Suppressor macrophage (primary cell): ENCODE measurements around the gene KCNQ1OT1.

ENCODE experiments used
- DNase-seq, 4 experiments: peaks; one replicate each; pipeline ENCODE4 v3.0.0-alpha.2; 2020 to 2022

Gene KCNQ1OT1

DNA sequence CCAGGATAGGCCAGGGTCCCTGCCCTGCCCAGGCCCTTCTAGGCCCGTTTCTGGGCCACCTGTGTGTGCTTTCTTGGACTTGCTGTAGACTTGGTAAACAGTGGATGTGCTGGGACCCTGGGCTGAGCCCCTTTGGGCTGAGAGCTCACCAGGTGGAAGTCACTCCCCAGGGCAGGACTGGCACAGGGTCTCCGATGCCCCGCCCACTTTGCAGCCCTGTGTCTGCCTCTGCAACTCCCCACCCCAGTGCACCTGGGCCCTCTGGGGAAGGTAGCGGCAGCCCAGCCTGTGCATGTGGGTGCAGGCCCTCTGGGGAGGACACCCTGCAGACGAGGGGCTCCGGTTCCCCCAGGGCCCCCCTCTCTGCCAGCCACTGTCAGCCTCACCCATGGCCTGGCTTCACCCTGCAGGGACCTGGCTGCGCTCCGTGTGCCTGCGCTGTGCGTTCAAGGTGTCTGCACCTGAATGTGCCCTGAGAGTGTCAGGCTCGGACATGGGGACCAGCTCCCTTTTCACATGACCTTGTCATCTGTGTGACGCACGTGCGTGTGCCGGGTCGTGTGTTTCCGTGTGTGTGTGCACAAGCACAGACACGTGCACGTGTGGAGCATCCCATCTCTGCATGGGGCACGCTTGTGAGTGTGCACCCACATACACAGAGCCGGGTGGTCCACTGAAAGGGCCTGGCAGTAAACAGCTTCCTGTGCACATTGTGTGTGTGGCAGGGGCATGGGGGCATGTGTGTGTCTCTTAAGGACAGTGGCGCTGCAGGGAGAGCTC is 118.5 kb downstream of the KCNQ1OT1 start:
- DNase-seq: no peak

DNA sequence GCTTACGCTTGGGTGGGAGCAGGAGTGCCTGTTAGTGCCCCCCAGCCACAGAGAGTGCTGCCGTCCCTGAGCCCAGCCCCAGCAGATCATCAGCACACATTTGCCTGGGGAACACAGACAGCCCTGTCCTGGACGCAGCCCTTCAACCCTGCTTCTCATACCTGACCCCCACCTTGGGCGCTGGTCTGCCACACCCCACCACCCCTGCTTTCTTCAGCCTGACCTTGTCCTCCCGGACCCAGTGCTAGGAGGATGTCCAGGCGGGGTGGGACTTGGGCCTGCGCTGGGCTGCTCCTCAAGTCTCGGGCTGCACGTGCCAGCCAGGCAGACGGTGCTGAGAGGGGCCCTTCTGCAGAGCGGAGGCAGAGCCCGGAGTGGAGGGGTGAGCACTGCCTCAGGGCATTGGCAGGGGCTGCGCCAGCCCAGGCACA is 119.2 kb downstream of the KCNQ1OT1 start:
- no peak for DNase-seq

DNA sequence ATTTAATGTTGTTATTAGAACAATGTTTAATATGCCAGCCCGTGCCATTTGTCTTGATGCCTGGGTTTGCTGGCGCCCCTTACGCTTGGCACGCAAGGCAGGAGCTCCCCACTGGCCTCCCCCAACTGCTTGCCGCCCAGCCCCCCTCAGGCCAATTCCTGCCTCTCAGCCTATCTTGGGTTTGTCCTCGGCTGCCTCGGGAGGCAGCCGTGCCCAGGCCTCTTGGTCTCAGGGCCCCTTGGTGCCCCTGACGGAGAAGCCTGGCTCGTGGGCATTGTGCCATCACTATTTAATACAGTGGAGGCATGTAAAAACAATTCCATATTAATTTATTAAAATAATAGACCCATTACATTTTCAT is 119.8 kb downstream of the KCNQ1OT1 start:
- DNase-seq: no peak

DNA sequence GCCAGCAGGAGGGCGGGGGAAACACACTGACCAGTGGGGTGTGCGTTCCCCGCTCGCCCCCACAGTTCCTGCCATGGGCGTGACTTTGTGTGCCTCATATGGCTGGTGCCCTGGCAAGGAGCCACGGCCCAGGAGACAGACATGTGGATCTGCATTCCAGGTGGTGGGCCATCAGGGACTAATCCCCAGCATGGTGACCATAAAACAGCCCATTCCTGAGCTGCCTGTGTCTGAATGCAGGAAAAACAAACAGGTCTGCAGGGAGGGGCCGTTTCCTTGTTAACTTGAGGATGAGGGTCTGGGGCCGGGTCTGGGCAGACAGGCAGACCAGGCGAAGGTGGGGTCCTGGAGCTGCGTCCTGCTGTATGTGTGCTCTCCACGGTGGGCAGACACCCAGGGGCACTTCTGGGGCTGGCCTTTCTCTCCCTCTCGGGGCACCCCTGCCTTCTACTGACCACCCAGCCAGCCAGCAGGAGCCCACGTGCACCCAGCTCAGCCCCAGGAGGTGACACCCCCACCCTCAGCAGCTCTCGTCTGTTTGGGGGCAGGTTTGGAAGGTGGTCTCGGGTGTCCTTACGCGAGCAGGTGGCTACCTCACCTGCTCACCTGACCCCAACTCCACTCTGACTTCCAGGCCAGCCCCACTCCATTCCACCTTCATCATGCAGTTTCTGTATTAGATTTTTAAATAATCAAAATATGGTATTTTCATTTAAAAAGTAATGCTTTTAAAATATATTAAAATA is 120.3 kb downstream of the KCNQ1OT1 start:
- DNase-seq: no peak

DNA sequence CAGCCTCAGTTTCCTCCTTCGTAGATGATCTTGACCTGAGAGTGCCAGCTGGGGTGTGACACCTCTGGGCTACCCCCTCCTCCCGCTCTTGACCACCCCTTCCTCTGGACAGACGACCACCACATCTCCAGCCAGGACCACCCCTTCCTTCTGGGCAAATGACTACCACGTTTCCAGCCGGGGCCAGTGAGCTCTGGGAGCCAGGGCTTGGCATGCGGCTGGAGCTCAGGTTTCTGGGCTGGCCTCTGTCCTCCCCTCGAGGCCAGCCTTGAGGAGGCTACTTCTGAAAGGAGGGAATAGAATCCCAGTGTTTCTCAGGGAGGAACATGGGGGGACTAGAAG is 120.9 kb downstream of the KCNQ1OT1 start:
- DNase-seq: no peak

DNA sequence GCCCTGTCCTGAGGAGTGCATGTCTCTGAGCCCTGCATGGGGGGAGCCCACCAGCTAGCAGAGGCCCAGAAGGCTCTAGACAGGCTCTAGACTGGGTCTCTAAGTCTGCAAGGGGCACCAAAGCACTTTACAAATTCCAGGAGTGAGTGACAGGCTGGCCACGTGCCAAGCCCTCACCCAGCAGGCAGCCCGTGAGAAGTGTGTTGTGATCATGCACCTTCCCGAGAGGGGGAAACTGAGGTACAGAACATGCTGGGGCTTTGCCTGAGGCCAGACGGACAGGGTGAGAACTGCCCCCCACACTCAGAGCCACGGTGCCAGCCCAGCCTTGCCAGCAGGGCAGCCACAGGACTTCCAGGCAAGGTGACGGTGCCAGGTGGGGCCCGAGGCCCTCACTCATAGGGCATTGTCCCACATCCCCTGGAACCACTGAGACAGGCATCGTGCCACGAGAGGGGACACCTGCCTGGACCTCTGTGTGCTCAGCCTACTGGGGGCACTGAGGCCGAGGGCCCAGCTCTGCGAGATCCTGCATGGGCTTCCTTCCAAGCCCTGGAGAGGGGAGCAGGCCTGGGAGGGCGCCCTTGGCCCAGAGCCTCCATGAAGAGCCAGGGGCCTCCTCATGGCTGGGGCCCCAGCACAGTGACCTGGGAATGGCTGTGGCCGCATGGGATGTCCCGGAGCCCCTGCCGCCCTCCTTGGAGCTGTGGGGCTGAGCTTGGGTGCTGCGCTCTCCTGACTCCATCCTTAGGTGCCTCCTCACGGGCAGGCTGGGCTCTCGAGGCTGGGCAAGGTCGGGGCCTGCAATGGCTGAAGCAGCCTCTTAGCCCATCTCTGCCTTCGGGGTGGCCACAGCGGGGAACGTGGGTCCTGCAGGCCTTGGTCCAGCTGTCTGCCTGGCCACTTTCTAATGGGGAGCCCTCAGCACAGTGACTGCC is 121.5 kb downstream of the KCNQ1OT1 start:
- no peak for DNase-seq

DNA sequence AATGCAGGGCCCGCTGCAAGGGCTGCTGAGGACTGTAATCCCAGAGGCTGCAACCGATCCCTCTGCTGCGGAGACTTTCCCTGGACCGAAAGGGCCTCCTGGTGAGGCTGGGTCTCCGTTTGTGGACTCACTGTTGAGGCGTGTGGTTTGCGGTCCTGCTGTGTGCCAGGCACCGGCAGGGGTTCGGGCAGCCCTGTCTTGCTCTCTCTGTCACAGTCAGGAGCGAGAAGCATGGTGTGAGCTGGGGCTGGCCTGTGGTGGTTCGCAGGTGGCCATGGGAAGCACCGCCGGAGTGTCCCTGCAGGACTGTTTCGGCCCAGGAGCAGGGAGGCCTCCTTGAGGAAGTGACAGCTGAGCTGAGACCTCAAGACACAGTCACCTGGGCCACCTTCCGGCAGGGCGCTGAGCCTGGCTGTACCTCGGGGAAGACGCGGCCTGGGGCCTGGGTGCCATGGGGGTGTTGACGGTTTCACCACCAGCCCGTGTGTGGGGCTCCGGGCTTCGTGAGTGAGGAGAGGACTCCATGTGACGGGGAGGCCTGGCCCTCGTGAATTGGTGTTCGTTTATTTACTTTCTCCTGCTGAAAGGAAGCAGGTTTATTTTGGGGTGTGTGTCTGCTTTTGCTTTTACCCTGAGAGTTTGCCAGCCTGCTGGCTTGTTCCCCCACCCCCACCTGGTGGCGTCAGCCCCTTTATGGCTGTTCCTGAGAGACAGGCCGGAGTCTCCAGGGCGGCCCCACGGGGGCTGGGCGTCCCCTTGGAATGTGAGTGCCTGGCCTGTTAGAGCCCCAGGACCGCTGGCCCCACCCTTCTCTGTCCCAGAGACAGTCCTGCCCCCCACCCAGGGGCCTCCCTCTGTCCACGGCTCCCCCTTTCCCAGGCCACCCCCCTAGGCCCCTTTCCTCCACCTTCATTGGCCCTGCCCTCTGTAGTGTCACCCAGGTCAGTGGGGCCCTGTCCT is 122.5 kb downstream of the KCNQ1OT1 start:
- DNase-seq: no peak

DNA sequence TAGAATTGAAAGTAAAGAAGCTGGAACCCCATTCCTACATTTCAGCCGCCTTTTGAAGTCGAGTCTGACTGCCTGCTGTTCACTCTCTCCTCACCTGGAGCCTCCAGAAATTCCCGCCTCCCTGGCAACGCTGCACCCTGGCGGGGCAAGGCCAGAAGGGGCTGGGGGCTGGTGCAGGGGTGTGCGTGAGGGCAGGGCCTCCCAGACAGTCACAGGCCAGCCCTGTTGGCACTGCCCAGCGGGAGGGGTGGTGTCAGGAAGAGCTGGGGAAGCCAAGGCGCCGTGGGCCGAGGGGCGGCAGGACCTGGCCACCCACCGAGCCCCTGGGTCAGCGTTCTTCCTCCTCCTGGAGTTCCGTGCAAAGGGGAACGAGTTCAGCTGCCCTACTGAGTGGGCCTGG is 123.2 kb downstream of the KCNQ1OT1 start:
- DNase-seq: no peak

DNA sequence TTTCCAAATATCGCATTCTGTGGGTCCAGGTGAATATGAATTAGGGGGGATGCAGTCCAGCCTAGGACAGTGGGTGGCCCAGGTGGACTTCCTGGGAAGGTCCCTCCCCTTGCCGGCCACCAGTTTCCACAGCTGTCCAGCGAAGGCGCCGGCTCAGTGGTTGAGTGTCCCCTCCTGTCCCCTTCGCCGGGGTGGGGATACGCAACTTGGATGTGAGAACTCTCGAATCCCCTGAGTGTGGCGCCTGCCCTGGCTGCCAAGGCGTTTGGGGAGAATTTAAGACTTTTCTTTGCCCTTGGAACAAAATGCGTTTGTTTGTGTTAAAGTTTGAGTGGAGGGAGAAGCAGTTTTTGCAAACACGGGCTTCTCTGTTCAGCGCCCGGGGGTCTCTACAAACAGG is 123.7 kb downstream of the KCNQ1OT1 start:
- DNase-seq: no peak

DNA sequence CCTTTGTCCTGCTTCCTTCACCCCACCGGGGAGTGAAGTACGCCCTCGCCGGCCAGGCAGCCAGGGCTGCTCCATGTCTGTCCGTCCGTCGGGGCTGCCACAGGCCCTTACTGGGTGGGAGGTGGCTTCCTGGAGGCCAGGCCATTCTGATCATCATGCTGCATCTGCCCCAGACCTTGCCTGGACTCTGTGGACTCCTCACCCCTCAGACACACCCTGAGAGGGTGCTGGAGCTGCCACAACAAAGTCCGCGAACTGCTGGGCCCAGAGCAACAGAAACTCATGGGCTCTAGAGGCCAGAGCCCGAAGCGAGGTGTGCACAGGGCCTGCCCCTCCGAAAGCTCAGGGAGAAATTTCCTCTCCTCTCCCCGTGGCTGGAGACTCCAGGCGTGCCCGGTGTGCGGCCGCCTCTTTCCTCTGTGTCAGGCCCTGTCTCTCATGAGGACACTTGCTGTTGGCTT is 124.2 kb downstream of the KCNQ1OT1 start:
- DNase-seq: no peak

DNA sequence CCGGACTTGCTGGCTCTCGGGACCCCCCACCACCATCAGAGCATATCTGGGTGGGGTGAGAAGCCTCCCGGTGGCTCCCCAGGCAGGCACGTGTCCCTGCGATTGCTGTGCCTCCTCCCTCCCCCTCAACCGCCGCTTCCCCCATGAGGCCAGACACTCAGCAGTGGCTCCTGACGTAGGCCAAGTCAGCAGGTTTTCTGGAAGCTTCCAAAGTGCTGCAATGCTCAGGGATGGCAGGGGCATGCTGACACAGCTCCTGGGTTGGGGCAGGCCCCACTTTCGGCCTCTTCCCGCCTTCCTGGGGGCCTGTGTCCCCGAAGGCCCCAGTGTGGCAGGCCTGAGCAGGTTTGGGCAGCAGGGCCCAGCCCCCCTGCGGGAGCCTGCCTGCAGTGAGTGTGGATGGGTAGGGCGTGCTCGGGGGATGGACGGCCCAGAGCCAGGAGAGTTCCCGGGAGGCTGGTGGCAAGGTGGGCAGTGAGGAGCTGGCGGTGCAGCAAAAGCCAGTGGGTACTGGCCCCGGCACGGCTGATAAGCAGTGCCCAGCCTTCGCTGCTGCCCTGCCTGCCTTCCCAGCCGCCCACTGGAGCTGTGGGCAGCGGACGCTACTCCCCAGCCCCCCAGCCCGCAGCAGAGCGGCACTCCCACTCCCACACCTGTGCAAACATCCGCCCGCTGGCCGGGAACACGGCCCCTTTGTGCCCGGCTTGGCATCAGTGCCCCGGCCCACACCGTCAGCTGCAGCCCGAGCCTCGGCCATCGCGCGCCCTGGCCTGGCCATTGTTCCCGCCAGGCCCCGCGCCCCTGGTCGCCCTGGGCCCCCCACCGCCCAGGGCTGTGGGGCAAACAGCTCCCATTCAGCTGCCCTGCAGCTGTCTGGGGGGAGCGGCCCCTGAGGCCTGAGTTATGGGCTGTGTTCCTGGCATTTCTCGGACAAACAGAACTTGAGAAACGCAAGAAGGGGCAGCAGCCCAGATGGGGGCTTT is 125.0 kb downstream of the KCNQ1OT1 start:
- DNase-seq: no peak

DNA sequence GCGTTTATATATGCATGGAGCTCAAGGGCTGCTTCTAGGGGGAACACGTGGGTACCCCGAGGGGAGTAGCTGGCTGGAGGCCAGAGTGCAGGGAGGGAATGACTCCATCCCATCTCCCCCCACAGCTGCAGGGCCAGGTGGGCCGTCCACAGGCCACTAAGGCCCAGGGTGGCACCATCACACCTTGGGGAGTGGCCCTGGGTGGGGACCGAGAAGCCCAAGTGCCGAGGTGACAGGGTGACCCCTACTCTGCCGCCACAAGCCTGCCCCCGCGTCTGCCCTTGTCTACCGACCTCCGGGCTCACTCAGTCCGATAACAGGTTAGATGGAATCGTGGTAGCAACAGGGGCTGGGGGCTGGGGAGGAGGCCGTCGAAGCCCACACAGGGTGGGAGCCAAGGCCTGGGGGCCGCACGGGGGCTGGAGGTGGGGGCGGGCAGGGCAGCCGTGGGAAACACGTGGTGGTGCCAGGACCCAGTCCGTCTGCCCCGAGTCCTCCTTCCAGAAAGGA is 125.7 kb downstream of the KCNQ1OT1 start:
- no peak for DNase-seq

DNA sequence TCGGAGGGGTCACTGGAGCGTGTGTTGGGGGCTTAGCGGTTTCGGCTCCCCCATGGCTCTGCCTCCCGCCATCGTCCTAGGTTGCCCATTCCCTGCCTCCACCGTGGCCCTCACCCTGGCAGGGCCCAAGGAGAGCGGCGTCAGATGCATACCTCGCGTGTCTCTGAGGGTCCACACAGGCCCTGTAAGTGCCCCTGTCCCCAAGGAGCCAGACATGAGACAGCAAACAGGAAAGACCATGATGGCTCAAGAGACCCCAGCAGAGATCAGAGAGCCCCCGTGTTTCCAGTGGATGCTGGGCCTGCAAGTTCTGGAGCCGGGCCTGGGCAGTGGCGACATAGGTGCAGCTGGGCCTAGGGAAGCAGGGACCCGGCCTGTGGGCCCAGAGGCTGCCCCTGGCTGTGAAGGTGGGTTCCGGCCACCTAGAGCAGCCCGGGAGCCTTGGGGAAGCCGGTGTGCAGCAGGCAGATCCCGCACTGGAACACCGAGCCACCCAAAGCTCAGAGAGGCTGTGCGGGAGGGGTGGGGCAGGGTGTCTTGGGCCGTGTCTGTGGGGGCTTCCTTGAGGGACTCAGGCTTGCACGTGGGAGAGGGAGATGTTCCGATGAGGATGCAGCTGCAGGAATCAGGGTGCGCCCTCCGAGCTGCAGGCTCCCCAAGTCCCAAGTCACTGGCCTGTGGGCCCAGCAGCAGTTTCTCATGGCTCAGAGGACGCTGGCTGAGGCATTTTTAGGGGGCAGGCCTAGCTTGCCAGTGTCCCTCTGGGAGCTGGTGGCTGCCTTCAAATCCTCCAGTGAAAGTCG is 126.4 kb downstream of the KCNQ1OT1 start:
- DNase-seq: no peak

DNA sequence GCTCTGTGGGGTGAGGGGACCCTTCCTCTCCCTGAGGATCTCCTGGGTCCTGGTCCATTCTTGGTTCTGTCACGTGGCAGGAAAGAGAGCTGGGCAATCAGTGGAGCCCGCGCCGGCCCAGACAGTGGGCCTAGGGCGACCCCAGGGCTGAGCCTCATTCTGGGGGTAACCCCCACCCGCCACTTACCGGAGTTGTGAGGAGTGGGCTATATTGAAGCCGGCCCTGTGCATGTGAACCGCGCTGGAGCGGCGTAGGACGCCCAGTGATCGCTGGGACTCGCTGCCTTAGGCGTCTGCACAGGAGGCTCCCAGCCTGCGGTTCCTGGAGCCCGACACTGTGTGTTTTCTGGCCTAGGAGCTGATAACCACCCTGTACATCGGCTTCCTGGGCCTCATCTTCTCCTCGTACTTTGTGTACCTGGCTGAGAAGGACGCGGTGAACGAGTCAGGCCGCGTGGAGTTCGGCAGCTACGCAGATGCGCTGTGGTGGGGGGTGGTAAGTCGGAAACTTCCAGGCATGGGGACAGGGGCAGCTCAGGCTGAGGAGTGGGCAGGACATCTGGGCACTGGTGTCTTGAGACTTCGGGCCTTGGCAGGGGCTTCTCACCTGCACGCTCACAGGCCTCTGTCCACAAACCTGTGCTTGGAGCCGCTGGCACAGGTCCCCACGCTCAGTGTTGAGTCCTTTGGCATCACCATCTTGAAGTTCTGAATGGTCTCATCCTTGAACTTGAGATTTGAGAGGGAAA is 127.1 kb downstream of the KCNQ1OT1 start:
- no peak for DNase-seq

DNA sequence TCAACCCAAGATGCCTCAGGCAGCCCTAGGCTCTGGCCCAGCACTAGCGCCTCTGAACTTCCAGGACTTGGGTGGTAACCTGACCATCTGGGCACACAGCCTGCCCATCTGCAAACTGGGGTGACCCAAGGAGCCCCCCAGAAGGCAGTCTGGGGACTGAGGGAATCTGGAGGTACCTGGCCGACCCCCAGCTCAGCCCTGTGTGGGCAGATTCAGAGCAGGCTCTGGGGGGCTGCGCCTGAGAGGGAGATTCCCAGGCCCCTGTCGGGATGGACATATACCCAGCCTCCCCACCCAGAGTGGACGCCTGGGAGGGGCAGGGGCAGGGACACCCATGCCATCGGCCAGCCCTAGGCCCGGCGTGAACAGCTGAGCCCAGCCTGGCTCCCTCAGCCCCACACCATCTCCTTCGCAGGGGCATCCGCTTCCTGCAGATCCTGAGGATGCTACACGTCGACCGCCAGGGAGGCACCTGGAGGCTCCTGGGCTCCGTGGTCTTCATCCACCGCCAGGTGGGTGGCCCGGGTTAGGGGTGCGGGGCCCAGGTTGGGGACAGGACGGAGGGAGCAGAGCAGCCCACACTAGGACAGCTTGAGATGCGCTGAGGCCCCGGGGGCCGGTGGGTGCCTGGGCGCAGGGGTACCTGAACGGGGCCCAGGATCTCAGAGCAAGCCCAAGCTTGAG is 128.1 kb downstream of the KCNQ1OT1 start:
- no peak for DNase-seq

DNA sequence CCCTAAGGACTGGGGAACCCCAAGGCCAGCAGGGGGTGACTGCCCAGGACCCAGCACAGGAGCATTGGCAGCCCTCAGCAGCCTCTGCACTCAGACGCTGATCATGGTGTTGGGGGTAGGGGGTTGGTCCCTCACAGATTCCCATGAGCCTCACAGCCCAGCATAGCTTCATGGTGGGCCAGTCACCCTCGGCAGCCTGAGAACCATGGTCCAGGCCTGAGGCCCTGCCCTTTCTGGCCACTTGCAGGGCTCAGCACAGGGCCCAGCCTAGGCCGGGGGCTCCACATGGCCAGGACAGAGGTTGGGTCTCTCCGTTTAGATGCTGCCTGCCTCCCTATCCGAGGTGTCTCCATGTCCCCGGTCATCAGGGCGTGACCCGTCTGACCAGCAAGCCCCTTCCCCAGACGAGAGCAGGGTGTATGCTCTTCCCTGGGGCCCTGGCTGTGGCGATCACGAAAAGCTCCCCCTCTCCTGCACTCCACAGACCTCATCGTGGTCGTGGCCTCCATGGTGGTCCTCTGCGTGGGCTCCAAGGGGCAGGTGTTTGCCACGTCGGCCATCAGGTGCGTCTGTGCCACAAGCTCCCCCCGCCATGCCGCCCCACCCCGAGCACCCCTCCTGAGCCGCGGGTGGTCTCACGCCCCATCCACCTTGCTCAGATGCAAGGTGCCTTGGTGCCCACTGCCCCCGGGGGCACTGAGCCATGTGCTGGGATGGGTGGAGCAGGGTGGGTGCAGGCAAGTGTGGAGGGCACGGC is 128.8 kb downstream of the KCNQ1OT1 start:
- DNase-seq: no peak

DNA sequence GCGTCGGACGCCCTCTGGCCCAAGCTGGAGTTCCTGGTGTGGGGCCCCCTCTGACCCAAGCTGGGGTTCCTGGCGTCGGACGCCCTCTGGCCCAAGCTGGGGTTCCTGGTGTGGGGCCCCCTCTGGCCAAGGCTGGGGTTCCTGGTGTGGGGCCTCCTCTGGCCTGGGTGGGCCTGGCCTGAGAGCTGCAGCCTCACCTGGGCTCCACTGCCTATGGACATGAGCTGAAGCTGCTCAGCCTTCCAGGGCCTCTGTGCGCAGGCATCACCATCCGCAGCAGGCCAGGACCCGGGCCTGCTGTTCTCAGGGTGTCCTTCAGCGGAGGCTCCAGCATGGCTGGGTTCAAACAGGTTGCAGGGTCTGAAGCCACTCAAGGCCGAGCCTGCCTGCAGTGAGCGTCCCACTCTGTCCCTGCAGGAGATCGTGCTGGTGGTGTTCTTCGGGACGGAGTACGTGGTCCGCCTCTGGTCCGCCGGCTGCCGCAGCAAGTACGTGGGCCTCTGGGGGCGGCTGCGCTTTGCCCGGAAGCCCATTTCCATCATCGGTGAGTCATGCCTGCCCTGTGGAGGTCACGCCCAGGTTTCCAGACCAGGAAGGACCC is 129.5 kb downstream of the KCNQ1OT1 start:
- DNase-seq: no peak
